Measurements from ENCODE around the gene EDN3.
"Not testable (repeated sequence)": the region's sequence is repeated elsewhere in the genome, so short reads cannot be mapped to it uniquely, and the experiment has no call there.

EDN3 gene

GRCh38 chr20:59335377-59335776 lies 35.0 kb downstream of the EDN3 start:
- no peak for DNase-seq (ENCODE audit: low read depth in 2 of 2)

DNA sequence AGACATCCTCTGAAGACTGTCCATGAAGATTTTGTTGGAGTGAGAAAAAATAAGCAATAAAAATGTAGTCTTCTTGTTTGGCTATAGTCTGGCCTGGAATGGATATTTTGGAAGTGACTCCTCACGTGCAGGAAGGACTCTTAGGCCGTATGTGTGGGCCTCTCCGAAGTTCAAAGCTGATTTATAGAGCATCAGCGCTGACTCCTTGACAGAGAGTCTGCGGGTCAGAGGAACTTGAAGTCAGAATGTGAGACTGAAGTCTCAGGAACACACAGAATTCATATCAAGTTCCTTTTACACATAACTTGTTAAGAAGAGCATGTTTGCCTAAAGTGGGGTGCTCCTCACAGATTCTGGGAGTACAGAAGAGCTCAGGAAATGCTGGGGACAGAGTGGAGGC lies 36.1 kb downstream of the EDN3 start:
- DNase-seq (ENCODE audit: low read depth in 2 of 2), result no peak

GRCh38 chr20:59338444-59338843 lies 38.0 kb downstream of the EDN3 start:
- DNase-seq (ENCODE audit: low read depth in 2 of 2), result not testable (repeated sequence)

DNA sequence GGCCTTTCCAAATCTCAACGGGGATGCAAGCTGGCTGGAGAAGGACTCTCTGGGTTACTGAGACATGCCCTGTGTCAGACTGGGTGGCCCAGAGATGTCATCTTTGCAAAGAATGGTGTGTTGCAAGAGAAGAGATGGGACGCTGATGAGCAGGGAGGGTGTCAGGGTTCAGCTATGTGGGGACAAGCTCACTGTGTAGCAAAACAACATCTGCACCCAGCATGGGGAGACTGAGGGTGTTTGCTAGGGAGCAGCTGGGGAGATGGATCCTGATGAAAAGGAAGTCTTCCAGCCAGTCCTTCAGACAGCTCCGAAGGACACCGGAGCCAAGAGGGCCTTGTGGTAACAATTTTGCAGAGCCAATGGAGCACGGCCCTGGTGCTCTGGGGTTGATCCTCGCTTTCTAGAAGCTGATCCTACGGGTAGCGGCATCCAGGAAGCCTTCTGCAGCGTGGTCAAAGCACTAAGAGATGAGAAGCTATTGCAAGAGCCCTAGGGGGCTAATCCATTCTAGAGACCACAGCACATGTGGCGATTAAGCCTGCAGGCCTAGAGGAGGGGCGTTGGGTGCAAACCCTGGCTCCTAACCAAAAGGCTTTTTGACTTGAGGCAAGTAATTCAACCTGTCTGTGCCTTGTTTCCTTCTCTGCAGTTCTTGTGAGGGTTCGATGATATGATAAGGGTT lies 39.9 kb downstream of the EDN3 start:
- DNase-seq (ENCODE audit: low read depth in 2 of 2), result no peak

- not testable (repeated sequence) for DNase-seq (ENCODE audit: low read depth in 2 of 2)
These were observed 41.0 kb downstream of the EDN3 start for GRCh38 chr20:59341285-59342022.

DNA sequence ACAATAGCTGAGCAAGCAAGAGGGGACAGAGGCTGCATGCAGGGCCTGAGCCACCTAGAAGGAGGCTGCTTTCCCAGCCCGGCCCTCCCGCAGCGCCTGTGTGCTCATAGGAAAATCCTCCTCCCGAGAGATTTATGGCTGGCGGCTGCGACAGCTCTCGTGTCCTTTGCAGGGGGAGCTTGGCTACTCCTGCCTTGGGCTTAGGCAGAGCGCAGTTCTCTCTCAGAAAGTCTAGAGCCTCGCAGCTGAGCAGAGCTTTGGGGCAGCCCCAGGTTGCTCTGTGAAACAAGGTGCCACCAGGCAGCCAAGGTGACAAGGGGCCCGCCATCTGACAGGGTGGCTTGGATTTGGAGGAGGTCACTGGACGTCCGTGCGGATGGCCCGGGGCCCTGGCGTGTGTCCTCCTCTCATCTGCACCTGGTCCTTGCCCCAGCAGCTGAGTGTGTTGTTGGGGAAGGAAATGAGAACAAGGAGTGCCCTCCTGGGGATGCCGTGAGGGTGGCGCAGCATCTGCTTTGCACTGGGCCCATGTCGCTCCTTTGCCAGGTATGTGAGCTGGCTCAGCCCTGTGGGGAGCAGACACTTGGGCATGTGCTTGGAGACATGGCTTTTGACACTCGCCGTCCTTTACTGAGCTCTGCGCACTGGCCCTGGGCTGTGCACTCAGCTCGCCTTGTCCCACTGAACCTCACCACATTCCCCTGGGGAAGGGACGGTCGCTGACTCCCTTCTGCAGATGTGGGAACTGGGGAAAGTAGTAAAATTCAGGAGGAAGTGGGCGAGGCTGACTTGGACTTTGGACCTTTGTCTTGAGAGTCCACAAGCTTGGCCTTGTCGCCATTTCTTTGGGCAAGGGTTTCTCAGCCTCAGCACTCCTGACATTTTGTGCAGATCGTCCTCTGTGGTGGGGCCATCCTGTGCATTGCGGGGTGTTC lies 41.9 kb downstream of the EDN3 start:
- no peak for DNase-seq (ENCODE audit: low read depth in 2 of 2)

- DNase-seq (ENCODE audit: low read depth in 2 of 2), result no peak
These were observed 45.6 kb downstream of the EDN3 start for GRCh38 chr20:59346061-59346460.

DNA sequence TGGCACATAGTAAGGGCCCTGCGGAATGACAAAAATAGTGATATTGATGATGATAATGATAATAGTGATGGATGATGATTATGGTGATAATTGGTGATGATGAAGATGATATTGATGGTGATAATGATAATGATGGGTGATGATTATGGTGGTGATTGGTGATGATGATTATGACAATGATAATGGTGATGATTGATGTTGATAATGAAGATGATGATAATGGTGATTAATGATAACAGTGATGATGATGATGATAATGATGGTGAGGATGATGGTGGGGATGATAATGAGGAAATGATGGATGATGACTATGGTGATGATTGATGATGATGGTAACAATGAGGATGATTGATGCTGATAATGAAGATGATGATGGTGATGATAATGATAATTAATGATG lies 48.9 kb downstream of the EDN3 start:
- DNase-seq (ENCODE audit: low read depth in 2 of 2), result no peak

DNA sequence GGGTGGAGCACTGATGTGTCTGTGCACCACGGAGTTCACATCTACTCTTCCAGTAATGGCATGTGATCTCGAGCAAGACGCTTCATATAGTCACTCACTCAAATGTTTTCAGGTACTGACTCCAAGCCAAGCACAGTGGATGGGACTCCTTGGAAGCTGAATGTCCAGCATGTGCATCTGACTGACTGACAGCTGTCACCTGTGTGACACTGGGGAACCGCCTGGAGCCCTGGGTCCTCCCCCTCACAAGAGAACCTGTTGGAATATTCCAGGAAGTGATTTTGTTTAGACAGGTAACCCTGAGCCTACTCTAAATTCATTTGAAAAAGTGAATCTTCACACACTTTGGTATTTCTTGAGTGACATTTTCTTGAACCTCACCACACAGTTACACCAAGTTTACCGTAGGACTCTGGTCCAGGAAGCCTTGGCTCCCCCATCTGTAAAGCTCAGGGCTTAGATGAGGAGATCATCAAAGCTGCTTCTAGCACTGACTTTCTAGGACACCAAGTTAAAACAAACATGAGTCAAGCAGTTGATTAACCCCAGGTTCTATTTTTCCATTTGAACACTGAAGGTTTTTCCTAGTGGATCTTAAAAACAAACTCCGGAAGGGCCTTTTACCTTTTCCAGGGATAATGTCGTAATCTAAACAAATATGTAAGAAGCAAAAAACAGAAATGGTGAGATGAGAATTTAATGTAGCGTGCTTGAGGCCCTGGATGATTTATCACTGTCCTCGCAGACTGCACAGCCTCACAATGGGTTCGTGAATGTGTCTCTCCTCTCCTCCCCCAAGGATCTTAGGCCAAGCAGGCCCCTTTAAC lies 50.1 kb downstream of the EDN3 start:
- DNase-seq (ENCODE audit: low read depth in 2 of 2), result no peak

GRCh38 chr20:59351157-59352040 lies 51.0 kb downstream of the EDN3 start:
- DNase-seq (ENCODE audit: low read depth in 2 of 2), result no peak

DNA sequence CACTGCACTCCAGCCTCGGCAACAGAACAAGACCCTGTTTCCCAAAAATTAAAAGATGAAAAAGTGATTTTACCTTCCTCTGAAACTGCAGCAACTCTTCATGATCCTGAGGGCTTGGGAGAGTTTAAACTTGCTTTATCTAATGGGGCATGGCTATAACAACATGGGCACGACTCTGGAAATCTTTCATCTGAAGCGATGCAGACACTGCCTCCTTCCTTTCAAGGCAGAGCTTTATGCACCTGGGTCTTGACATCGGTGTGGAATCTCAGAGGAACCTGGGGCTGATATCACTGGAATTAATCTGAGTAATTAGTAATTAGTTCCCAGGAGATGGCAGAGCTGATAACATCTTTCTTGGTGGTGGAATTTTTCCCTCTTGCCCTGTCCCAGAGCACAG lies 52.1 kb downstream of the EDN3 start:
- DNase-seq (ENCODE audit: low read depth in 2 of 2), result no peak

DNA sequence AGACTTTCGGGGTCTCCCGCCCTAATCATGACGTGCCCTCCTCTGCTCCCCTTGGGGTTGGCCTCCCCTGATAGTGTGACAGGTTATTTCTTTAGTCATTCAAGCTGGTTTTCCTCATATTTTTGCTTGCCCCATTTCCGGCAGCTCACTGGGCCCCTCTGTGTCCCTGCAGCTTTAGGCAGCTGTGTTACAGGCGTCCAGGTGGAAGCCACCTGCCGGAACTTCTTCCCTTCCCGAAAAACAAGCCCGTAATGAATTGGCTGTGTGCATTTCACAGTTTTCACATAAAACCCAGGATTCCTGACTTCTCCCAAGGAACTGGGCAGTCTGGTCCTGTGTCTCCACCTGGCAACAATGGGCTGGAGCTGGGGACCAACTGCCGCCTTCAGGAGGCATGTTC lies 52.6 kb downstream of the EDN3 start:
- DNase-seq (ENCODE audit: low read depth in 2 of 2), result no peak

GRCh38 chr20:59354460-59354859 lies 54.0 kb downstream of the EDN3 start:
- DNase-seq (ENCODE audit: low read depth in 2 of 2), result no peak

GRCh38 chr20:59355242-59355641 lies 54.8 kb downstream of the EDN3 start:
- DNase-seq (ENCODE audit: low read depth in 2 of 2), result no peak

DNA sequence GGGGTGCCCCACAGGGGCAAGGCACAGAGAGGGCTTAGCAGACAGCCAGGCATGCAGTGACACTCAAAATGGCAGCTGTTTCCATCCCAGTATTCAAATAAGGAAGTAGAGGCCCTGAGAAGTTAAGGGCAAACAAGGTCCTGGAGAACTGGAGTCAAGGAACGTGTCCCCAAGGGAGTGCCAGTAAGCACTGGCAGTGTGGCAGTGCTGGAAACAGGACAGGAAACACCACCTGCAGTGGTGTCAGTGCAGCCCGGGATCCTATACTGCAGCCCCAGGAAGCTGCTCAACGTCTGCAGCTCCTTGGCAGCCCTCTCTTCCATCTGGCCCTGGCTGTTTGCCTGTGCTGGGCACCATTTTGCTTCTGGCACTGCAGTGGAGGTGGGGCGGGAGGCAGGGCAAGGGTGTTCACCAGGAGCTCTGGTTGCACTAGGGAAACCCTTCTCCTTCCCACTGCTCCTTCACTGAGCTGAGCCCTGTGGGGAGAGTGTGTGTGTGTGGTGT lies 56.3 kb downstream of the EDN3 start:
- no peak for DNase-seq (ENCODE audit: low read depth in 2 of 2)

DNA sequence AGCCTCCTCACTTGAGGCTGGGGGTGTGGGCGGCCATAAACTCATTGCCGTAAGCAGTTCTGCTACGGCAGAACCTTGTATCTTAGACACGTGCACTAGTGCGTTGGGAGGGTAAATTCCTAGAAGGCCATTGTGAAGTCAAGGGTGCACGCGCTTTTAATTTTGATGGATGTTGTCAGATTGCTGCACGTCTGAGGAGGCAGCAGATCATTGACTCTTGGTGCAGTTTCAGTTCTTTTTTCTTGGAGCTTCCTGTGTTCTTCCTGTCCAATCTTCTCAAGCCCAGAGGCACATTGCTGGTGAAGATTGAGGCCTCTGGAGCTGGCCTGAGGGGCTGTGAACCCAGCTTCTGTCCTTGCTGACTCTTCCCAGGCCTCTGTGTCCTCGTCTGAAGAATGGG lies 58.4 kb downstream of the EDN3 start:
- not testable (repeated sequence) for DNase-seq (ENCODE audit: low read depth in 2 of 2)

DNA sequence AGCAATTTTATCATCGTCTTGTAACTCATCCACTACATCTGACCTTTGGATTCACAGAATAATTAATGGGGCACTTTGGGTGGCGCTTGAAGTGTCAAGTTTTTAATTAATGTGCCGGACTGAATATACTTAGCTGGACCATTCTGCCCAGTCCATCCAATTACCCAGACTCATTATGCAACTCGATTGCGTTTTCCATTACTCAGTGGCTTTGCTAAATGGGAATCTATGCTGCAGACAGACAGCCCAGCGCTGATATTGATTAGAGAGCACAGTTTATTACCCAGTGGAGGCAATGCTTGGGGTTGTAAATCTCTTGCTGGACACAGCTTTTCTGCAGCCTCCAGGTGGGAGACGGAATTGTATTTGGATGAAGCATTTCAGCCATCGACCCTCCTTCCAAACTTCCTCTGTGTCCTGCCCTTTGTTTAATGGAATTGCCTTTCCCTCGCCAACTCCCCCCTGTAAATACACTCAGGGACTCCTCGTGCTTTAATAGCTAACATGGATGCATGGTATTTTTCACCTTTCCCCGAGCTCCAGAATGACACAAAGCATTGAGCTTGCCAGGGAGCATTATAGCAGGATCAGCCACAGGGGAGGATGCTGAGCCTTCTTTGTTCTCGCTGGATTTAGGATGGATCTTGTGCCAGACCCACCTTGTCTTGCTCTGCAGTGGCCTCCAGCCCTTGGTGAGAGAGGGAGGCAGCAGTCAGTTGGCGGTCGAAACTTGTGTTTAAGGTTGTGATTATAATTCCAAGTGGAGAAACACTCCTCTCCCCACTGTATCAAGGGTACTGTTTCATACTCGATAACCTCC lies 59.7 kb downstream of the EDN3 start:
- DNase-seq (ENCODE audit: low read depth in 2 of 2), result no peak

DNA sequence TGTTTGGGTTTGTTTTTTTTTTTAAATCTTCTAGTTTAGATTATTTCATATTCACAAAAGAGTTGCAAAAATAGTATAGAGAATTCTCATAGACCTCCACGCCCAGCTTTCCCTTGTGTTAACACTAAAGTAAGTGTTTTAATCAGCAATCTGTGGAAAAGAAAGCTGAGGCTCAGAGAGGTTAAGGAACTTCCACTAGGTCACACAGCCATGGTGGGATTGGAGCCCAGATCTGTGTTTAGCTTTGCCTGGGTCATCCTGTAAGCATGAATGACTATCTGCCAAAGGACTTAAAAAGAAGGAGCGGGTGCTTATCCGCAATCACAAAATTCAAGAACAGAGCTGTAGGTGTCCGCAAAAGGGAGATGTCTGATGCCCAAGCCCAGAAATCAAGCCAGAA lies 60.5 kb downstream of the EDN3 start:
- DNase-seq (ENCODE audit: low read depth in 2 of 2), result no peak

- no peak for DNase-seq (ENCODE audit: low read depth in 2 of 2)
These were observed 61.0 kb downstream of the EDN3 start for GRCh38 chr20:59361411-59361810.

All from stimulated activated CD4-positive, alpha-beta T cell treated with anti-CD3 and anti-CD28 coated beads, Interleukin-12 subunit alpha, Interleukin-12 subunit beta, amount 100 ng/mL, for 24 hours (primary cell).